ENCODE data around the gene RPUSD3. TPM values are rescaled to one million over a fixed set of nuclear protein-coding genes. Genes with fewer than 3 reads are reported as not detected.
"Not testable (repeated sequence)": the region's sequence is repeated elsewhere in the genome, so short reads cannot be mapped to it uniquely, and the experiment has no call there.

The RPUSD3 gene
- total and polyA plus RNA-seq, 4 donors: 17.2 to 28.5 (median 23.8) TPM

DNA sequence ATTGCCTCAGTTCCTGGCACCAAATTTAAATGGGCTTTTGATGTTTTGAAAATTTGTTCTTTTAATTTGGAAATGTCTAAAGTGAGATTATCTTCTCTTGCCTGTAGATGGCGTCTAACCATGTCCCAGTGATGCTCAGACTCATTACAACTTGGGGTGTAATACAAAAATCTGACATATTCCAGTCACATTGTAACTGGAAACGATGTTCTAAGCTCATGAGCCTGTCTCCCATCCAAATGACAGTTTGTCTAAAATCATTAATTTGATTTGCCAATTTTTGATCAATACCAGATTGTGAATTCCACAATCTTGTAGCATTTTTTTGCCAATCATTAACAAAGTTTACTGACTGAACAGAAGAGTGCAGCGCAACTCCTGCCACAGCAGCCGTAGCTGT, 5.1 kb upstream of the RPUSD3 start:
- H3K27ac ChIP-seq (ENCODE audit: low read depth in 1 of 2, low read length in 2 of 2); H3K36me3 ChIP-seq (ENCODE audit: control insufficient read depth in 1 of 2, insufficient read depth in 2 of 2, low read length in 1 of 2); intact Hi-C loops (cut with DNase I); H3K4me3 ChIP-seq (ENCODE audit: low read length in 2 of 2); ATAC-seq (ENCODE audit: low FRiP score); H3K9me3 ChIP-seq (ENCODE audit: control insufficient read depth, low read length); H3K4me1 ChIP-seq (ENCODE audit: control insufficient read depth in 1 of 2, insufficient read depth in 2 of 2, low read length in 2 of 2); DNase-seq; H3K27me3 ChIP-seq (ENCODE audit: control insufficient read depth in 1 of 2, insufficient read depth in 2 of 2, low read length in 1 of 2): not testable (repeated sequence)
- 38 to 47% methylated on average over 4 of the region's 4 CpGs for WGBS, 2 donors

- H3K9me3 ChIP-seq (ENCODE audit: control insufficient read depth, low read length); H3K4me3 ChIP-seq (ENCODE audit: low read length in 2 of 2); intact Hi-C loops (cut with DNase I); DNase-seq; H3K4me1 ChIP-seq (ENCODE audit: control insufficient read depth in 1 of 2, insufficient read depth in 2 of 2, low read length in 2 of 2); H3K27me3 ChIP-seq (ENCODE audit: control insufficient read depth in 1 of 2, insufficient read depth in 2 of 2, low read length in 1 of 2); H3K36me3 ChIP-seq (ENCODE audit: control insufficient read depth in 1 of 2, insufficient read depth in 2 of 2, low read length in 1 of 2); H3K27ac ChIP-seq (ENCODE audit: low read depth in 1 of 2, low read length in 2 of 2); ATAC-seq (ENCODE audit: low FRiP score): not testable (repeated sequence)
- 34 to 56% methylated on average over 6 to 9 of the region's 9 CpGs for WGBS, 2 donors
These were observed 4.1 kb upstream of the RPUSD3 start for GRCh38 chr3:9847870-9848269.

- DNase-seq: no peak
- Histone ChIP-seq H3K27me3 (ENCODE audit: control insufficient read depth in 1 of 2, insufficient read depth in 2 of 2, low read length in 1 of 2) (no peaks in the 10 kb centered on the region), H3K4me1 (ENCODE audit: control insufficient read depth in 1 of 2, insufficient read depth in 2 of 2, low read length in 2 of 2) (no peaks in the 10 kb centered on the region), H3K9me3 (ENCODE audit: control insufficient read depth, low read length) (no peaks in the 10 kb centered on the region), H3K36me3 (ENCODE audit: control insufficient read depth in 1 of 2, insufficient read depth in 2 of 2, low read length in 1 of 2) (no peaks in the 10 kb centered on the region), H3K27ac (ENCODE audit: low read depth in 1 of 2, low read length in 2 of 2) (no peak overlapping the region), H3K4me3 (ENCODE audit: low read length in 2 of 2) (no peak overlapping the region)
- intact Hi-C loops (cut with DNase I): no loop called here
- ATAC-seq (ENCODE audit: low FRiP score): no peak
- WGBS, 2 donors: 89 to 91% methylated on average over 6 of the region's 6 CpGs
These were observed 3.2 kb upstream of the RPUSD3 start for GRCh38 chr3:9846931-9847488.

DNA sequence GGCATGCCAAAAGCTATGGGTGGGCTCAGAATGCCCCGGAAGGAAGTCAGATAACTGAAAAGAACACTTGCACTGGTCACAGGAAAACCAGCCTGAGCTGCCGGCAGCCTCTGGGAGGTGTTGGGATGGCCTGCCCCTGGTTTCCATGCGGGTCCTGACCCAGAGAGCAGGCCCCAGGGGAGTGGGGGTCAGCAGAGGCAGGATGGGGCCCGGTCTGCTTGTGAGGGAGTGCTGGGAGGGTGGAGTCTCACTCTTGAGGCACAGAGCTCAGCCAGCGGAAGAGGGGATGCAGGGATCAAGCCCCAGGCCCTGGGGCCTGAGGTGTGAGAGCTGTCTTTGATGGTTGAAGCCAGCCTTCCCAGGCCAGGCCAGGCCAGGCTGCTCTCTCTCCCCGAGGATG, 2.4 kb upstream of the RPUSD3 start:
- no peak overlapping the region for H3K4me3 ChIP-seq (ENCODE audit: low read length in 2 of 2)
- 65 to 68% methylated on average over 6 of the region's 6 CpGs for WGBS, 2 donors
- ATAC-seq (ENCODE audit: low FRiP score): no peak
- no peak for DNase-seq
- H3K4me1 ChIP-seq (ENCODE audit: control insufficient read depth in 1 of 2, insufficient read depth in 2 of 2, low read length in 2 of 2): no peaks in the 10 kb centered on the region
- no peaks in the 10 kb centered on the region for H3K9me3 ChIP-seq (ENCODE audit: control insufficient read depth, low read length)
- no peak overlapping the region for H3K27ac ChIP-seq (ENCODE audit: low read depth in 1 of 2, low read length in 2 of 2)
- intact Hi-C loops (cut with DNase I): no loop called here
- no peaks in the 10 kb centered on the region for H3K36me3 ChIP-seq (ENCODE audit: control insufficient read depth in 1 of 2, insufficient read depth in 2 of 2, low read length in 1 of 2)
- H3K27me3 ChIP-seq (ENCODE audit: control insufficient read depth in 1 of 2, insufficient read depth in 2 of 2, low read length in 1 of 2): no peaks in the 10 kb centered on the region

GRCh38 chr3:9841015-9841414, 2.8 kb downstream of the RPUSD3 start:
- 81% methylated on average over 8 of the region's 8 CpGs for WGBS, 2 donors
- Histone ChIP-seq H3K4me1 (ENCODE audit: control insufficient read depth in 1 of 2, insufficient read depth in 2 of 2, low read length in 2 of 2) (no peaks in the 10 kb centered on the region), H3K27ac (ENCODE audit: low read depth in 1 of 2, low read length in 2 of 2) (no peak overlapping the region), H3K27me3 (ENCODE audit: control insufficient read depth in 1 of 2, insufficient read depth in 2 of 2, low read length in 1 of 2) (no peaks in the 10 kb centered on the region), H3K36me3 (ENCODE audit: control insufficient read depth in 1 of 2, insufficient read depth in 2 of 2, low read length in 1 of 2) (no peaks in the 10 kb centered on the region), H3K9me3 (ENCODE audit: control insufficient read depth, low read length) (no peaks in the 10 kb centered on the region), H3K4me3 (ENCODE audit: low read length in 2 of 2) (no peak overlapping the region)
- DNase-seq: no peak
- intact Hi-C loops (cut with DNase I): loop anchor here (5.0 kb wide), 1 partner anchor 76 kb away; the partner anchor contains the start of gene IL17RC (in 2 of the 2)
- no peak for ATAC-seq (ENCODE audit: low FRiP score)

DNA sequence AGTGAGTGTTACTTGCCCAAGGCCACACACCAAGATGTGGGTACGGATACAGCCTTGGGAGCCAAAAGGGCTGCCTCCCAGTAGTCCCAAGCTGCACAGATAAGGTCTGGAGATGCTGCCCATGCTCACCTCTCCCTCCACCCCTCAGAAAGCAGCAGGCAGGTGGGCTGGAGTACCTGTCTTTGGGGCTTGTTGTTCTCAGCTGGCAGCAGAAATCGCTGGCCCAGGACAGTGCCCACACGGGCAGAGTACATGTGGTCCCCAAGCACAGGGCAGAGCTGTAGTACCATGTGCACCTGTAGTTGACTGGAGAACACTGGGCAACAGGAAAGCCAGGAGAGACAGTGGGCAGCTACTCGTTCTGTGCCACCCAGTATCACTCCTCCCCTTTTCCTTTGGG, 5.0 kb downstream of the RPUSD3 start:
- no peaks in the 10 kb centered on the region for H3K27me3 ChIP-seq (ENCODE audit: control insufficient read depth in 1 of 2, insufficient read depth in 2 of 2, low read length in 1 of 2)
- no peaks in the 10 kb centered on the region for H3K4me1 ChIP-seq (ENCODE audit: control insufficient read depth in 1 of 2, insufficient read depth in 2 of 2, low read length in 2 of 2)
- H3K9me3 ChIP-seq (ENCODE audit: control insufficient read depth, low read length): no peaks in the 10 kb centered on the region
- no peak for ATAC-seq (ENCODE audit: low FRiP score)
- no peak overlapping the region for H3K4me3 ChIP-seq (ENCODE audit: low read length in 2 of 2)
- intact Hi-C loops (cut with DNase I): no loop called here
- H3K27ac ChIP-seq (ENCODE audit: low read depth in 1 of 2, low read length in 2 of 2): no peak overlapping the region
- WGBS, 2 donors: 73 to 74% methylated on average over 4 of the region's 4 CpGs
- peaks cover 0 to 4% of the 10 kb centered on the region in 2 donors for H3K36me3 ChIP-seq (ENCODE audit: control insufficient read depth in 1 of 2, insufficient read depth in 2 of 2, low read length in 1 of 2)
- DNase-seq: no peak

DNA sequence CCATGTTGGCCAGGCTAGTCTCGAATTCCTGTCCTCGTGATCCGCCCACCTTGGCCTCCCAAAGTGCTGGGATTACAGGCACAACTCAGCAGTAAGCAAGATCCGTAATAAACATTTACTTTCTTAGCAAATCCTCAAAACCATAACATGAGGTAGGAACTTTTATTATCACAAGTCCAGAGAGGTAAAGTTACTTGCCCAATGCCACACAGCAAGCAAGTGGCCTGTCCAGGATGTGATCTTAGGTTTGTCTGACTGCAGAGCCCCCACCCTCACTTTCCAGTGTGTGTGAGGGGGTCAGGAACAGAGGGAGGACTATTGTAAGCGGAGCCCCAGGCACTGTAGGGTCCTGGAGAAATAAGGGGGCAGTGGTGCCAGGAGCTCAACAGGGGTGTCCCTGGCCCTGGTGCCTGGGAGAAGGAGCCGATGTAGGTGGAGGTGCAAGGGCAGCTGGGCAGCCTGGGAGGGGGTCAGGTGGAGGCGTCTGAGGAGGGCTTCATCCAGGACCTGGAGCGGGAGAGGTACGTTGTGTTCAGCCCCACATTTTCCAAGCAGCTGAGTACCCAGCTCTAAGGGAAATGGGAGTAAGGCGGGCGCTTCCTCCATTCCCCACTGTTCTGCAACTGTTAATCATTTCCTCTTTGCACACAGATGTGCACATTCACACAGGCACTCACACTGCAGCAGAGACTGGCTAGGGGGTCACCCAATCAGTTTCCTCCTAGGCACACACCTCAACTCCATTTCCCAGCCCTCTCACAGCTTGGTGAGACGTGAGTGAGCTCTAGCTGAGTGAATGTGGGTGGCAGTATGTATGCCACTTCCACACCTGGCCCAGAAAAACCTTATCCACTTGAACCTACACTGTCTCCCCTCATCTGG, 5.9 kb downstream of the RPUSD3 start:
- no peaks in the 10 kb centered on the region for H3K4me1 ChIP-seq (ENCODE audit: control insufficient read depth in 1 of 2, insufficient read depth in 2 of 2, low read length in 2 of 2)
- no peaks in the 10 kb centered on the region for H3K27me3 ChIP-seq (ENCODE audit: control insufficient read depth in 1 of 2, insufficient read depth in 2 of 2, low read length in 1 of 2)
- no peaks in the 10 kb centered on the region for H3K9me3 ChIP-seq (ENCODE audit: control insufficient read depth, low read length)
- ATAC-seq (ENCODE audit: low FRiP score): no peak
- DNase-seq: no peak
- no peak overlapping the region for H3K27ac ChIP-seq (ENCODE audit: low read depth in 1 of 2, low read length in 2 of 2)
- no peak overlapping the region for H3K4me3 ChIP-seq (ENCODE audit: low read length in 2 of 2)
- intact Hi-C loops (cut with DNase I): no loop called here
- peaks cover 0 to 4% of the 10 kb centered on the region in 2 donors for H3K36me3 ChIP-seq (ENCODE audit: control insufficient read depth in 1 of 2, insufficient read depth in 2 of 2, low read length in 1 of 2)
- WGBS, 2 donors: 87 to 88% methylated on average over 12 of the region's 12 CpGs

GRCh38 chr3:9834520-9835380, 9.1 kb downstream of the RPUSD3 start:
- no peak for ATAC-seq (ENCODE audit: low FRiP score)
- H3K4me3 ChIP-seq (ENCODE audit: low read length in 2 of 2): no peak overlapping the region
- H3K27me3 ChIP-seq (ENCODE audit: control insufficient read depth in 1 of 2, insufficient read depth in 2 of 2, low read length in 1 of 2): no peaks in the 10 kb centered on the region
- no peaks in the 10 kb centered on the region for H3K9me3 ChIP-seq (ENCODE audit: control insufficient read depth, low read length)
- WGBS, 2 donors: 81 to 82% methylated on average over 18 of the region's 18 CpGs
- no peak overlapping the region for H3K27ac ChIP-seq (ENCODE audit: low read depth in 1 of 2, low read length in 2 of 2)
- intact Hi-C loops (cut with DNase I): no loop called here
- DNase-seq: no peak
- H3K4me1 ChIP-seq (ENCODE audit: control insufficient read depth in 1 of 2, insufficient read depth in 2 of 2, low read length in 2 of 2): no peaks in the 10 kb centered on the region
- peaks cover 0 to 6% of the 10 kb centered on the region in 2 donors for H3K36me3 ChIP-seq (ENCODE audit: control insufficient read depth in 1 of 2, insufficient read depth in 2 of 2, low read length in 1 of 2)

Measured in aorta (tissue), 5 donors.